ENCODE measurements around the gene NHLH2. TPM values are rescaled to one million over a fixed set of nuclear protein-coding genes. Genes with fewer than 3 reads are reported as not detected.

The NHLH2 gene
- total and polyA plus RNA-seq, 10 of the 15 experiments (the other 5 are each of a cell fraction or from before 2014, with no cell fraction given) = 0.01 to 0.08 (median 0.05) TPM; not detected in 6

GRCh38 chr1:115790846-115791245, 50.1 kb downstream of the NHLH2 start (continued):
- TF ChIP-seq E4F1 (IDR thresholded peaks at IDR 0.05; ENCODE audit: borderline replicate concordance, partially characterized antibody) = no peak
- TF ChIP-seq ATF3 (IDR thresholded peaks at IDR 0.05; ENCODE audit: borderline replicate concordance, extremely low read depth, low read depth, low read length) = no peak
- TF ChIP-seq IRF3 (IDR thresholded peaks at IDR 0.05) = no peak
- TF ChIP-seq SPI1 (IDR thresholded peaks at IDR 0.05; ENCODE audit: borderline replicate concordance, insufficient read depth, low read depth, low read length) = no peak
- no peak for TF ChIP-seq CHD4 (IDR thresholded peaks at IDR 0.05)

- BruUV-seq (replicated peaks) = no TSS peak
- H4K20me1 ChIP-seq (ENCODE audit: control insufficient read depth, insufficient read depth) = no peaks in the 10 kb centered on the region
- intact Hi-C loops (cut with micrococcal nuclease; ENCODE audit: unreplicated experiment) = no loop called here
Observed at GRCh38 chr1:115790356-115790755, 50.6 kb downstream of the NHLH2 start.

More at GRCh38 chr1:115790356-115790755, 50.6 kb downstream of the NHLH2 start:
- RAD21 ChIA-PET (ENCODE audit: unreplicated experiment) = no interaction called here
- H3K4me3 ChIP-seq = no peak overlapping the region
- 72% methylated on average over 3 of the region's 3 CpGs for WGBS (ENCODE audit: insufficient coverage, insufficient replicate concordance, low lambda C conversion rate, missing lambda C conversion rate)
- H3K9ac ChIP-seq (ENCODE audit: control insufficient read depth, insufficient read depth, low read length) = no peak overlapping the region
- H3K79me2 ChIP-seq (ENCODE audit: control insufficient read depth, insufficient read depth, low read length) = no peaks in the 10 kb centered on the region
- no peak overlapping the region for H2AFZ ChIP-seq (ENCODE audit: control insufficient read depth, low read depth, low read length)
- H3K4me1 ChIP-seq (ENCODE audit: control insufficient read depth, insufficient read depth, low read length) = no peaks in the 10 kb centered on the region
- no peaks in the 10 kb centered on the region for H3K36me3 ChIP-seq (ENCODE audit: control insufficient read depth in 2 of 2, insufficient read depth in 2 of 2, low read length in 1 of 2)
- no peaks in the 10 kb centered on the region for H3K9me3 ChIP-seq (replicated peaks; ENCODE audit: control insufficient read depth, insufficient read depth, low read length)
- ATAC-seq = no peak
- H3K27ac ChIP-seq (ENCODE audit: control insufficient read depth, insufficient read depth) = no peak overlapping the region
- no peak for FAIRE-seq
- H3K4me2 ChIP-seq (ENCODE audit: control insufficient read depth, insufficient read depth) = no peak overlapping the region
- CTCF ChIA-PET = no interaction called here
- in situ Hi-C loops (cut with MboI) = no loop called here
- POLR2A ChIA-PET = no interaction called here
- H3K27me3 ChIP-seq (replicated peaks in 1 of 2; ENCODE audit: control insufficient read depth in 2 of 2, insufficient read depth in 2 of 2, low read length in 1 of 2) = peaks cover 0 to 2% of the 10 kb centered on the region in 2 experiments; a peak in 1 of 4 replicates
- SMC1A ChIA-PET (ENCODE audit: uncharacterized antibody, unreplicated experiment) = no interaction called here
- TF ChIP-seq ZBTB33 (IDR thresholded peaks at IDR 0.05) (no peak), USF1 (IDR thresholded peaks at IDR 0.05; ENCODE audit: borderline replicate concordance, extremely low read length, insufficient read depth, low read depth, low read length) (no peak), PRDM15 (CRISPR knock-in tag; IDR thresholded peaks at IDR 0.05) (no peak)
- no peak for DNase-seq (ENCODE audit: low read depth, low spot score)

All from GM12878 (cell line).